ENCODE results near the gene CTNND2. TPM values are rescaled to one million over a fixed set of nuclear protein-coding genes. Genes with fewer than 3 reads are reported as not detected.

CTNND2 gene
- total and polyA plus RNA-seq, 9 of the 15 experiments (the other 6 are each of a cell fraction or from before 2014, with no cell fraction given) = 0.03 to 0.35 TPM; not detected in 7

DNA sequence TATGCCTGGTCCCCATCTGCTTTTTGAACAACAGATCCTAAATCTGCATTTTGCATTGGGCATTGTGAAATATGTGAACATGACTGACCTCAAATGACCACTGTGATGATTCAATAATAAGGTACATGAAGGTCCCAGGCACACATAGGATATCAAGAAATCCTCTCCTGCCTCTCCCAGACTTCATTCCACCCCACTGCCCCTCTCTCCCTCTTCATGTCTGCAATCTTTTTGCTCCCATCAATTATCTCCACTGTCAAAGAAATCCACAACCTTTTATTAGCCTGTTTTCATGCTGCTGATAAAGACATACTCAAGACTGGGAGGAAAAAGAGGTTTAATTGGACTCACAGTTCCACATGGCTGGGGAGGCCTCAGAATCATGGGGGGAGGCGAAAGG is 476.7 kb downstream of the CTNND2 start (continued):
- TF ChIP-seq, protein P1, sequence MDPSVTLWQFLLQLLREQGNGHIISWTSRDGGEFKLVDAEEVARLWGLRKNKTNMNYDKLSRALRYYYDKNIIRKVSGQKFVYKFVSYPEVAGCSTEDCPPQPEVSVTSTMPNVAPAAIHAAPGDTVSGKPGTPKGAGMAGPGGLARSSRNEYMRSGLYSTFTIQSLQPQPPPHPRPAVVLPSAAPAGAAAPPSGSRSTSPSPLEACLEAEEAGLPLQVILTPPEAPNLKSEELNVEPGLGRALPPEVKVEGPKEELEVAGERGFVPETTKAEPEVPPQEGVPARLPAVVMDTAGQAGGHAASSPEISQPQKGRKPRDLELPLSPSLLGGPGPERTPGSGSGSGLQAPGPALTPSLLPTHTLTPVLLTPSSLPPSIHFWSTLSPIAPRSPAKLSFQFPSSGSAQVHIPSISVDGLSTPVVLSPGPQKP (CRISPR knock-in tag; IDR thresholded peaks at IDR 0.05) = no peak
- no peak for TF ChIP-seq THRA (IDR thresholded peaks at IDR 0.05)
- TF ChIP-seq ZSCAN32 (CRISPR knock-in tag; IDR thresholded peaks at IDR 0.05) = no peak
- TF ChIP-seq JUNB (CRISPR knock-in tag; conservative IDR thresholded peaks at IDR 0.05) = no peak
- TF ChIP-seq, protein P2, sequence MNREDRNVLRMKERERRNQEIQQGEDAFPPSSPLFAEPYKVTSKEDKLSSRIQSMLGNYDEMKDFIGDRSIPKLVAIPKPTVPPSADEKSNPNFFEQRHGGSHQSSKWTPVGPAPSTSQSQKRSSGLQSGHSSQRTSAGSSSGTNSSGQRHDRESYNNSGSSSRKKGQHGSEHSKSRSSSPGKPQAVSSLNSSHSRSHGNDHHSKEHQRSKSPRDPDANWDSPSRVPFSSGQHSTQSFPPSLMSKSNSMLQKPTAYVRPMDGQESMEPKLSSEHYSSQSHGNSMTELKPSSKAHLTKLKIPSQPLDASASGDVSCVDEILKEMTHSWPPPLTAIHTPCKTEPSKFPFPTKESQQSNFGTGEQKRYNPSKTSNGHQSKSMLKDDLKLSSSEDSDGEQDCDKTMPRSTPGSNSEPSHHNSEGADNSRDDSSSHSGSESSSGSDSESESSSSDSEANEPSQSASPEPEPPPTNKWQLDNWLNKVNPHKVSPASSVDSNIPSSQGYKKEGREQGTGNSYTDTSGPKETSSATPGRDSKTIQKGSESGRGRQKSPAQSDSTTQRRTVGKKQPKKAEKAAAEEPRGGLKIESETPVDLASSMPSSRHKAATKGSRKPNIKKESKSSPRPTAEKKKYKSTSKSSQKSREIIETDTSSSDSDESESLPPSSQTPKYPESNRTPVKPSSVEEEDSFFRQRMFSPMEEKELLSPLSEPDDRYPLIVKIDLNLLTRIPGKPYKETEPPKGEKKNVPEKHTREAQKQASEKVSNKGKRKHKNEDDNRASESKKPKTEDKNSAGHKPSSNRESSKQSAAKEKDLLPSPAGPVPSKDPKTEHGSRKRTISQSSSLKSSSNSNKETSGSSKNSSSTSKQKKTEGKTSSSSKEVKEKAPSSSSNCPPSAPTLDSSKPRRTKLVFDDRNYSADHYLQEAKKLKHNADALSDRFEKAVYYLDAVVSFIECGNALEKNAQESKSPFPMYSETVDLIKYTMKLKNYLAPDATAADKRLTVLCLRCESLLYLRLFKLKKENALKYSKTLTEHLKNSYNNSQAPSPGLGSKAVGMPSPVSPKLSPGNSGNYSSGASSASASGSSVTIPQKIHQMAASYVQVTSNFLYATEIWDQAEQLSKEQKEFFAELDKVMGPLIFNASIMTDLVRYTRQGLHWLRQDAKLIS (CRISPR knock-in tag; IDR thresholded peaks at IDR 0.05) = no peak
- TF ChIP-seq E2F3 (CRISPR knock-in tag; IDR thresholded peaks at IDR 0.05) = no peak
- TF ChIP-seq ZKSCAN3 (CRISPR knock-in tag; IDR thresholded peaks at IDR 0.05) = no peak
- no peak for TF ChIP-seq BACH1 (tag; IDR thresholded peaks at IDR 0.05)
- no peak for TF ChIP-seq CHD4 (IDR thresholded peaks at IDR 0.05; ENCODE audit: insufficient read depth, insufficient replicate concordance, low read depth, low read length, poor library complexity, severe bottlenecking)
- no peak for TF ChIP-seq PTBP1 (IDR thresholded peaks at IDR 0.05; ENCODE audit: low read depth, low read length)

Measured in K562 (cell line).